Tibial nerve (tissue), 4 donors: ENCODE results near the gene ARF5. TPM values are rescaled to one million over a fixed set of nuclear protein-coding genes. Genes with fewer than 3 reads are reported as not detected.

Source experiments
- DNase-seq, 2 donors: peaks; one replicate each; pipeline ENCODE4 v3.0.0-alpha.2; 2019; ENCODE audit warnings: low spot score in 2 of 2
- H3K27ac ChIP-seq, 4 donors: fragments of 200-600 bp; sonication (generic) in 3 of 4; one replicate each; pipeline ENCODE4 v1.5.1; 2017 to 2019; ENCODE audit warnings: mild to moderate bottlenecking in 1 of 4
- H3K27me3 ChIP-seq, 2 donors: fragments of 200-600 bp; sonication (generic) in 1 of 2; one replicate each; pipeline versions ENCODE4 v1.5.1 to v1.6.0; 2017 to 2019
- H3K36me3 ChIP-seq, 3 donors: fragments of 200-600 bp; sonication (generic); one replicate each; pipeline ENCODE4 v1.5.1; 2018 to 2019
- H3K4me1 ChIP-seq, 4 donors: fragments of 200-600 bp; sonication (generic) in 3 of 4; one replicate each; pipeline ENCODE4 v1.5.1; 2017 to 2019
- H3K4me3 ChIP-seq, 4 donors: fragments of 200-600 bp; sonication (generic) in 3 of 4; one replicate each; pipeline ENCODE4 v1.5.1; 2017 to 2019; ENCODE audit warnings: mild to moderate bottlenecking in 1 of 4, moderate library complexity in 1 of 4
- H3K9me3 ChIP-seq, 4 donors: fragments of 200-600 bp; sonication (generic) in 3 of 4; one replicate each; pipeline ENCODE4 v1.5.1; 2017 to 2019
- CTCF ChIP-seq, 5 experiments: fragments of 200-600 bp in 3 of 5; fragments of 450-650 bp in 2 of 5; sonication (generic) in 3 of 5; IDR thresholded peaks; one replicate each; pipeline ENCODE4 v1.5.1; 2016 to 2019; ENCODE audit warnings: antibody characterized with exemption in 5 of 5, mild to moderate bottlenecking in 3 of 5, moderate library complexity in 2 of 5
- EP300 ChIP-seq, 2 donors: sonication (generic); formaldehyde crosslinking; IDR thresholded peaks; one replicate each; pipeline ENCODE4 v1.6.1; 2017; ENCODE audit warnings: antibody characterized with exemption in 2 of 2, mild to moderate bottlenecking in 1 of 2
- POLR2A ChIP-seq, 2 donors: fragments of 450-650 bp; IDR thresholded peaks; one replicate each; pipeline ENCODE4 v1.6.1; 2017; ENCODE audit warnings: antibody characterized with exemption in 2 of 2, mild to moderate bottlenecking in 2 of 2, moderate library complexity in 2 of 2
- WGBS, 2 donors: methylation state at CpG; one replicate each; pipeline ENCODE4 v1.1.5; 2018; 5-methylcytosine and 5-hydroxymethylcytosine counted together
- total RNA-seq, 4 donors: library from RNA; depleted of rRNA; stranded (reverse); fragments of >200 nt; gene quantifications; one replicate each; pipeline ENCODE4 v1.1.0, GENCODE V29; 2016

ARF5 gene
- total RNA-seq, 4 donors from 2014 or later, result 130 to 142 (median 136) TPM

GRCh38 chr7:127609297-127609696 lies 21.1 kb downstream of the ARF5 start:
- Histone ChIP-seq H3K4me3 (no peak overlapping the region), H3K27ac (no peak overlapping the region), H3K36me3 (no peaks in the 10 kb centered on the region), H3K4me1 (no peaks in the 10 kb centered on the region), H3K27me3 (peaks cover 0 to 6% of the 10 kb centered on the region in 2 donors), H3K9me3 (peaks cover 0 to 13% (median 0%) of the 10 kb centered on the region in 4 donors)
- no peak for TF ChIP-seq POLR2A (IDR thresholded peaks at IDR 0.05)
- TF ChIP-seq EP300 (IDR thresholded peaks at IDR 0.05), result no peak
- no peak for TF ChIP-seq CTCF (IDR thresholded peaks at IDR 0.05)
- no peak for DNase-seq
- WGBS, 2 donors, result 89% methylated on average over 5 to 6 of the region's 6 CpGs

GRCh38 chr7:127612263-127612662 lies 24.1 kb downstream of the ARF5 start:
- TF ChIP-seq CTCF (IDR thresholded peaks at IDR 0.05), result no peak
- no peak for TF ChIP-seq POLR2A (IDR thresholded peaks at IDR 0.05)
- TF ChIP-seq EP300 (IDR thresholded peaks at IDR 0.05), result no peak
- no peak for DNase-seq
- H3K36me3 ChIP-seq, result no peaks in the 10 kb centered on the region
- no peak overlapping the region for H3K4me3 ChIP-seq
- WGBS, 2 donors, result 88 to 92% methylated on average over 1 of the region's 1 CpG
- H3K9me3 ChIP-seq, result peaks cover 0 to 13% (median 0%) of the 10 kb centered on the region in 4 donors
- no peaks in the 10 kb centered on the region for H3K4me1 ChIP-seq
- peaks cover 0 to 27% of the 10 kb centered on the region in 2 donors for H3K27me3 ChIP-seq
- no peak overlapping the region for H3K27ac ChIP-seq

- 90 to 93% methylated on average over 5 of the region's 5 CpGs for WGBS, 2 donors
- H3K36me3 ChIP-seq, result no peaks in the 10 kb centered on the region
- no peak overlapping the region for H3K4me3 ChIP-seq
- no peak for DNase-seq
- no peaks in the 10 kb centered on the region for H3K9me3 ChIP-seq
- no peak overlapping the region for H3K27ac ChIP-seq
- H3K27me3 ChIP-seq, result peaks cover 0 to 62% of the 10 kb centered on the region in 2 donors
- TF ChIP-seq CTCF (IDR thresholded peaks at IDR 0.05) (no peak), EP300 (IDR thresholded peaks at IDR 0.05) (no peak), POLR2A (IDR thresholded peaks at IDR 0.05) (no peak)
- peaks cover 0 to 12% (median 0%) of the 10 kb centered on the region in 4 donors for H3K4me1 ChIP-seq
Observed at GRCh38 chr7:127616724-127617123, 28.5 kb downstream of the ARF5 start.

GRCh38 chr7:127618042-127618441 lies 29.8 kb downstream of the ARF5 start, which contains the start of gene PAX4:
TSS of gene PAX4 (minus strand) at chr7:127618142. CDS start at chr7:127615928, 2,214 bp downstream.
- TF ChIP-seq EP300 (IDR thresholded peaks at IDR 0.05), result no peak
- no peak for TF ChIP-seq CTCF (IDR thresholded peaks at IDR 0.05)
- TF ChIP-seq POLR2A (IDR thresholded peaks at IDR 0.05), result no peak
- Histone ChIP-seq H3K36me3 (no peaks in the 10 kb centered on the region), H3K27ac (no peak within 1 kb of the TSS), H3K27me3 (peaks cover 0 to 61% of the 10 kb centered on the region in 2 donors), H3K9me3 (no peaks in the 10 kb centered on the region), H3K4me3 (no peak within 1 kb of the TSS), H3K4me1 (peaks cover 0 to 12% (median 0%) of the 10 kb centered on the region in 4 donors)
- 17 to 49% methylated on average over 1 to 2 of the region's 2 CpGs for WGBS, 2 donors
- DNase-seq, result no peak

GRCh38 chr7:127618775-127619174 lies 30.6 kb downstream of the ARF5 start:
- no peak for DNase-seq
- Histone ChIP-seq H3K4me3 (no peak overlapping the region), H3K4me1 (peaks cover 0 to 12% (median 0%) of the 10 kb centered on the region in 4 donors), H3K9me3 (no peaks in the 10 kb centered on the region), H3K27me3 (peaks cover 0 to 59% of the 10 kb centered on the region in 2 donors), H3K36me3 (no peaks in the 10 kb centered on the region), H3K27ac (no peak overlapping the region)
- WGBS, 2 donors, result 47 to 79% methylated on average over 1 of the region's 1 CpG
- TF ChIP-seq POLR2A (IDR thresholded peaks at IDR 0.05), result no peak
- no peak for TF ChIP-seq CTCF (IDR thresholded peaks at IDR 0.05)
- no peak for TF ChIP-seq EP300 (IDR thresholded peaks at IDR 0.05)
